ENCODE data around the gene CASP14.
"Not testable (repeated sequence)": the region's sequence is repeated elsewhere in the genome, so short reads cannot be mapped to it uniquely, and the experiment has no call there.

CASP14 gene

GRCh38 chr19:15072930-15073647 lies 23.8 kb downstream of the CASP14 start:
- FAIRE-seq = no peak

- FAIRE-seq = no peak
Measured at GRCh38 chr19:15074371-15074770, 25.1 kb downstream of the CASP14 start.

- FAIRE-seq = no peak
Measured at GRCh38 chr19:15075806-15076205, 26.5 kb downstream of the CASP14 start.

- not testable (repeated sequence) for FAIRE-seq
Measured at GRCh38 chr19:15080002-15080401, 30.7 kb downstream of the CASP14 start.

GRCh38 chr19:15081911-15082310 lies 32.6 kb downstream of the CASP14 start, which contains the start of gene OR1I1:
Gene OR1I1, plus strand, starts transcription at chr19:15082211. Its CDS starts 4,855 bp downstream, at chr19:15087066.
- no peak for FAIRE-seq

GRCh38 chr19:15087182-15087581 lies 37.9 kb downstream of the CASP14 start:
- FAIRE-seq = no peak

- FAIRE-seq = peak; percentile 66
Measured at GRCh38 chr19:15091918-15092753, 42.9 kb downstream of the CASP14 start.

GRCh38 chr19:15093001-15093400 lies 43.7 kb downstream of the CASP14 start:
- no peak for FAIRE-seq

- no peak for FAIRE-seq
Measured at GRCh38 chr19:15096223-15096622, 46.9 kb downstream of the CASP14 start.

GRCh38 chr19:15097980-15098379 lies 48.7 kb downstream of the CASP14 start:
- FAIRE-seq = not testable (repeated sequence)

- no peak for FAIRE-seq
Measured at GRCh38 chr19:15098460-15098859, 49.2 kb downstream of the CASP14 start.

GRCh38 chr19:15099017-15099582 lies 49.8 kb downstream of the CASP14 start:
- no peak for FAIRE-seq

GRCh38 chr19:15101479-15102082 lies 52.3 kb downstream of the CASP14 start:
- FAIRE-seq = no peak

GRCh38 chr19:15104003-15104402 lies 54.7 kb downstream of the CASP14 start:
- FAIRE-seq = no peak

GRCh38 chr19:15104411-15104810 lies 55.1 kb downstream of the CASP14 start:
- FAIRE-seq = no peak

GRCh38 chr19:15105044-15105443 lies 55.8 kb downstream of the CASP14 start:
- FAIRE-seq = no peak

- FAIRE-seq = no peak
Measured at GRCh38 chr19:15107061-15108010, 58.1 kb downstream of the CASP14 start, which contains the start of gene SYDE1. Gene SYDE1, plus strand, starts transcription at chr19:15107401. Its CDS starts 33 bp downstream, at chr19:15107434.
